HG03196 (cell line): ENCODE results near the gene GJA5.

Experiments used
- ATAC-seq: cut with Tn5 transposase; IDR thresholded peaks from one replicate; pipeline ENCODE4 v1.9.1; 2021; ENCODE audit not compliant: unreplicated experiment

The GJA5 gene

DNA sequence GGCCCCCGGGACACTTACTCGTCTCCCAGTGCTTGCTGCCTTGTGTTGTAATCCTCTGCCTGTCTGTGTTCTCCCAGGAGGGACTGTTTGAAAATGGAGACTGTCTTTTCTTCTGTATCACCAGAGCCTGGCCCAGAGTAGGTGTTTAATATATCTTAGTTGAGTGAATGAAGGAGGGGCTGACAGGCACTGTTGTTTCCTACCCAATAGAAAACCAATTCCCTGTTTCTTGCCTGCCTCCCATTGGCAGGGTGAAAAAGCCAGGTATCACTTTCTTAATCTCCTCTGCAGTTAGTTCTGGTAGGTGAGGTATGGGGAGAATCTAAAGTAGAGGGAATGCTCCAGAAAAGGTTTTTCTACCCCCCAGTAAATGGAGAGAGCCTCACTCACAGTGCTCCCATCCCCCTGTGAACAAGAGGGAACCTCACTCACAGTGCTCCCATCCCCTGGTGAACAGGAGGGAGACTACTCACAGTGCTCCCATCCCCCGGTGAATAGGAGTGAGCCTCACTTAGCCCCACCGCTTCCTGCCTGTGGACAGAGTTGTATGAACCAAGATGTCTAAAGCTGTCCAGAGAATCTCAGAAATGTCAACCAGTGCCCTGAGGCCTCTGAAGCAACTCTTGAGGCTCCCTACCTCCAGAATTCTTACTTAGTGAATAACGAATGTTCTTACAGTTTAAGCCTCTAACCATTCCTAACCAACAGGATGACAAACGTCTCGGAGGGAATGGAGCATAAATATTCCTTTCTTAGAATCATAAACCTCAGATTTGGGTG lies at the start of gene GJA5:
GJA5 (minus strand) TSS at position 122 of the 780 bp plus-strand sequence. CDS start 1,364 bp downstream, outside the sequence.
- no peak for ATAC-seq

DNA sequence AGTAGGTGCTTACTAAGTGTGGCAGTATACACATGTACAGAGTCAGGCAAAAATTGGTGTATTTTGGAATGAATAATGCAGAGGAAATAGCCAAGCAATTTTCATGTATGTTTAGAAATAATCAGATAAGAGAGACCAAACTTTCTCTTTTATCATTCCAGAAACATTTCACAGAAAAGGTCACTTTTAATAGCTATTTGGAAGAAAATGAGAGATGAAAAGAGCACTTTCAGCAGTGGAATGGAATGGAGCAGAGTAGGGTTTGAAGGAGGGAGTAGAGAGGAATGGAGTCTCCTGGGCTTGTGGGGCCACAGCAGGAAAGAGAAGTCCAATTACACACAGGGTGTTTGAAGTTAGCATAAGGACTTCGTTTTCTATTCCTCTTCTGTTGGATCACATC lies 48.8 kb upstream of the GJA5 start:
- no peak for ATAC-seq

DNA sequence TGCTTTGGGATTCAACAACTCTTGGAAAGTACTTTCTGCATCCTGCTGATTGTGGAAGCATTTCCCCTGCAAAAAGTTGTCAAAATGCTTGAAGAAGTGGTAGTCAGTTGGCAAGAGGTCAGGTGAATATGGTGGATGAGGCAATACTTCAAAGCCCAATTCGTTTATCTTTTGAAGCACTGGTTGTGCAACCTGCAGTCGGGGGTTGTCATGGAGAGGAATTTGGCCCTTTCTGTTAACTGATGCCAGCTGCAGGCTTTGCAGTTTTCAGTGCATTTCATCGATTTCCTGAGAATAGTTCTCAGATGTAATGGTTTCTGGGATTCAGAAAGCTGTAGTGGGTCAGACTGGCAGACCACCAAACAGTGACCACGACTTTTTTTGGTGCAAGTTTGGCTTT lies 47.6 kb upstream of the GJA5 start:
- no peak for ATAC-seq

DNA sequence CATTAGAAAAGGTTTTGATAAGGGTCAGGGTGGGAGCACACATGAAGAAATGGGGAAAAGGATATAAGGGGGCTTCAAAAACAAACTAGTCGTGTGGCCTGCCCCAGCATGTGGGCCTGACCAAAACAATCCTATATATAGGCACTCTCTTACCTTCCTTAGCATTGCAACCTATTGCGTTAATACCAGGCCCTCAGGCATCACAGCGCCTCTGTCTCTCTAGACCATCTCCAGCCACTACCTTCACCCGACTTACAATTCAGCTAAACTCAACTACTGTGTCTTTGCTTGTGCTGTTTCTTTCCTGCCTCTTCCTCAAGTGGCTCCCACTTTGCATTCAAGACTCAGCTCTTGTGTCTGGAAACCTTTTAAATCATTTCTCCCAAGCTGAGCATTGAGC lies 47.0 kb upstream of the GJA5 start:
- ATAC-seq: no peak

DNA sequence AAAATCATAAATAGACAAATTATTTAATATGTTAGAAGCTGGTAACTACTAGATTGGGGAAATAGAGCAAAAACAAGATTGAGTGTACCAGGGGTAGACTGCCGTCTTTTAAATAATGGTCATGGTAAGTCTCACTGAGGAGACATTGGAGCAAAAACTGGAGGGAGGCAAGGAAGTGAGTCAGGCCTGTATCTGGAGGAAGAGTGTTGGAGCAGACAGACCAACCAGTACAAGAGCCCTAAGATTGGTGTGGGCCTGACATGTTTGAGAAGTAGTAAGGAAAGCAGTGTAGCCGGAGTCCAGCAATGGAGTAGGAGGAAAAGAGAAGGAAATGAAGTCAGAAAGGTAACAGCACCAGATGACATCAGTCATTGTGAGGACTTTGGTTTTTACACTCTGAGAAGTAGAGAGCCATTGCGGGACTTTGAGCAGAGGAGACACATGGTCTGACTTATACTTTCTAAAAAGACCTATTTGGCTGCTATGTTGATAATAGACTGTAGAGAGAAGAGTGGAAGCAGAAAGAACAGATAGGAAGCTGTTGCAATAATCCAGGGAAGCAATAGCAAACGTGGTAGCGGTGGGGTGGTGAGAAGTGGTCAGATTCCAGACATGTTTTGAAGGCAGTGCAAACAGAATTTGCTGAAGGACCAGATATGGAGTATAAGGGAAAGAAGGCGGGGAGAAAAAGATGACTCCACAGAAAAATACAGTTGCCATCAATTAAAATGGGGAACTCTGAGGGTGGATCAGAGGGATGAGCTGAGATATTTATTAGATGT lies 44.7 kb upstream of the GJA5 start:
- ATAC-seq: no peak

DNA sequence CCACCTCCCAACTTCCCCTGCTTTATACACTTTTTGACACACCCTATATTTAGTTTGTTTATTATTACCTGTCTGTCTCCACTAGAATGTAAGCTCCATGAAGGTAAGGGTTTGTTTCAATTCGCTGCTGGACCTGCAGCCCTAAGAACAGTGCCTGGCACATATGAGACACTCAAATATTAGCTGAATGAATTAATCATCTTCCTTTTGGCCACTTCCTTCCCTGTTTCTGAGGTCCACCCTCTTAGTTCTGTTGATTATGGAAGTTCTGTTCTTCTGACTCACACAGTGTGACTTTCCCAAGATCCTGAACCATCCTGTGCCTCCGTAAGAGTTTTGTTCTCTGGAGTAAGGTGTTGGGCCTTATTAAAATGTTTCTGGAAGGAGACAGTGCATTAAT lies 40.4 kb upstream of the GJA5 start:
- ATAC-seq: no peak

DNA sequence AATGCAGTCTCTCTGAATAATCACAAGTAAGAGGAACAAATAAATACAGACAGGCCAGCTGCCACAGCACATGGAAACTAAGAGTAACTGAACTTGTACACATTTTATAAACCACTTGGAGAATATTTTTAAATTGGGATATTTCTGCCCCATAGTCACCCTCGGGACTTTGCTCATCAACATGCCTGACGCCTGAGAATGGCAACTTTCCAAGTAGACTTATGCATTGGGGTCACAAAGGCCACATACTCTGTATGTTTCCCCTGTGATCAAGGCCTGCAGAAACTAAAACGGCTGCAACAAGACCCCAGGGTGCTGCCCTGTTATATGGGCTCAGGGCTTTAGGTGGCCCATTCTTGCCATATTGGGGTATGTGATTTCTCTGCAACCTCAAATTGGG lies 38.3 kb upstream of the GJA5 start:
- ATAC-seq: no peak

DNA sequence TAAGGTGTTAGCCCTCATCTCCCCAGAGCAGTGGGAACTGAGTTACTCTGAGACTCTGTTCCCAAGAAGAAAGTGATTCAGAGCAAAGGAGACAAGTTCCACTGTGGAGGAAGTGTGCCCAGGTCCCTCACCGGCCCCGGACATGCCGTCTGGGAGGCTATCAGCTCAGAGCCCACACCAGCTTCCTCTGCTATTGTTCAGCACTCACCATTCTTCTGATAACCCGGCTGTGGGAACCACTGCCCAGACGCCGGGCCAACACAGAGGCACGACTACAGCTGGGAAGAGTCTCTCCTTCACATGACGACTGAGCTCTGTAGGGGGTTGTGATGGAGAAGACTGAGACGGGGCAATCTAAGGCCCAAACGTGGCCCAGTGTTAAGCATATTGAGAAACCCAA lies 34.2 kb upstream of the GJA5 start:
- no peak for ATAC-seq

DNA sequence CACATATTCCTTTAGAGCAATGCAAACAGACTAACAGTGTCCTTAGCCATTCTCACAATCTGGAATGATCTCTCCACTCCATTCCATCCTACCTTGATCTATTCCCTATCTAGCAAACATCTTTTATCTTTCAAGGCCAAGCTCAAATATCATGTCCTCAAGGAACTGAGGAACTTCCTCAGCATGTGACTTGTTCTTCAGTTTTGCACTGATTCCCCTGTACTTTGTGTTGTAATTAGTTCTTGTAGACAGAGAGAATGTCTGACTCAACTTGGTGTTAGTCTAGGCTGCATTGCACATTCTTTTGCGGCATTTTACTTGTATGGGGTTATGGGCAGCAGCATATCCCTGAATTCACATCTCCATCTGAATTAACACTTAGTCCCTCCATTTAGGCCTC lies 31.5 kb upstream of the GJA5 start:
- no peak for ATAC-seq

DNA sequence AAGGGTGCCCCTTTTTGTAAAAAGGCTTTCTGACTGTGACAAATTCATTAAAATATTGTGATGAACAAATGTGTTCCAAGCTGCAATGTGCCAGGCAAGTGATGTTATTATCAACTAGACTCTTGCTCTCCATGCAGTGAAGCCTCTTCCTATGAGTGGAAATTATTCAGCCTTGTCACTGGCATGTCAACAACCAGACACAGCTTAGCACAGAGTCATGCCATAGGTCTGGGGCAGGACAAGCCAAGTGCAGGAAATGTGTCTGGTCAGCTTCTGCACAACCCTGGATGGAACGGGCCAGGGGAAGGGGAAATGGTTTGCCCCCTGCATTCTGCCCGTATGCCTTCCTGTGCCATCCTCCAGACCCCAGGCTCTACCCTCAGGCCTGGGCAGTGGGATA lies 27.4 kb upstream of the GJA5 start:
- ATAC-seq: no peak

DNA sequence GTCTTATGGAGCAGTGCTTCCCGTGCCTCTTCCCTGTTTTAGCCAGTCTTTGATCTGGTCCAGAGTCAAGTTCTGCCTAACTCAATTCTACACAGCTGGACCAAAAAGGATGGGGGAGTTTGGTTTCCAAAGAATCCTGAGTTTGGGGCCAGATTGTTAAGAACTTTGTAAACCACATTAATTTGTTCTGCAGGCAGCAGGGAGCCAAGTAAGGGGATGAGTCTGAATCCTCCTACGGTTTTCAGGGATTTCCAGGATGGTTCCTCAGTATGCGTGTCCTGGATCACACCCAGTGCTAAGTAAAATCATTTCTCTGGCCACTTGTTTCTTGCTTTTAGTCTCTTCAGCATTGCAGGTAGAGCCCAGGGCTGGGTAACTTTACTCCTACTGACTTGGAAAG lies 26.1 kb upstream of the GJA5 start:
- ATAC-seq: no peak

DNA sequence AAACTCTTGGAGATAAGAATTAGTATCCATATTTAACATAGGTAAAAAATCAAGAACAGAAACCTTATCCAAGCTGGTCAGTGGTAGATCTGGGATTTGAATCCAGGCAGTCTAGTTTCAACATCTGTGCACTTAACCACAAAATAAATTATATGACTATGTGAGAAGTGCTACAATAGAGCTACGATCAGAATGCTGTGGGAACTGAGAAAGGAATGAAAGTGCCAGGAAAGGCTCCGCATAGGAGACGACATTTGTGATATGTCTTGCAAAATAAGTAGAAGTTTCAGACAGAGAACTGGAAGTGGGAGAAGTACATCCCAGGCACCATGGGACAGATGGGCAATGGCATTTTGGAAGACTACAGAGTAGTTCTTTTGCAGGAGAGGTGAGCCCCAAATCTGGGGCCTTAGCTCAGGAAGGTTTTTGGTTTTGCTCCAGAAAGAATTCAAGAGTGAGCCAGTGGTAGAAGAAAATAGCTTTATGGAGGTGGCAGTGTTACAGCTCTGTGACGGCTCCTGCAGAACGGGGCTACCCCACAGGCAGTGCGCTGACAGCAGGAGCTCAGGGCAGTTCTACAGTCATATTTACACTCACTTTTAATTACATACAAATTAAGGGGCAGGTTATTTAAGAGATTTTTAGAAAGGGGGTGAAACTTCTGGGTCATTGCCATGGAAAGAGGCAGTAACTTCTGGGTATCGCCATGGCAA lies 25.5 kb upstream of the GJA5 start:
- ATAC-seq: no peak

DNA sequence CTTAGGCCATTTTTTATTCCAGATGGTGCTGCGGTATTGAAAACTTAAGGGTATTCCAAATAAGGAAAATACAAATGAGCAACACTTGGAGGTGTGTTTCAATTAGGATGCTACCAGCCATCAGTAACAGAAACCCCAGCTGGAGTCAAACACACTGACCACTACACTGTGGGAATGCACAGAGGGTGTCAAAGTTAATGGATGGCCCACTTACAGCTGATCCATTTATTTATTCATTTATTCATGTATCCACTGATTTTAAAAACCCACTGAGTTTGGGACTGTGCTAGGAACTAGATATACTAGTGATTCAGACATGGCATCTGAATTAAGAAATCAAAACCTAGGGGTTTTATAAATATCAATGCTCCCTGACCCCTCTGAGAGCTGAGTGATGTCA lies 24.5 kb upstream of the GJA5 start:
- ATAC-seq: no peak

DNA sequence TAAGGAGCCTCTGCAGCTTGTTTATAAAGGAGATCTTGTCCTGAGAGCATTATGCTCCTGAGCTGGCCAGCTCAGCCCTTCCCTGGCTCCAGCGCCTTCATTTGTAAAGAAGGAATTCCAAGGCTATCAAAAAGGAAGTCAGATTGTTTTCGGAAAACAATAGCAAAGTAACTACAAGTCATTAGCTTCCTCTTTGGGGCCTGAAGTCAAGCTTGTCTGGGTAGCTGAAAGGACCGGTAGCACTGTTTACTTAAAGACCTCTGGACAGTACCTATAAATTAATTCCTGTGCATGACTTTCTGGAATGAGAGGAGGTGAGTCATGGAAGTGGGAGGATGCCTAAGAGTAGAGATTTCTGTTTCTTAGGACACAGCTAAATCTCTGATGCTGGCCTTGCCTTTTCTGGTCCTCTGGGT lies 20.7 kb upstream of the GJA5 start:
- no peak for ATAC-seq

DNA sequence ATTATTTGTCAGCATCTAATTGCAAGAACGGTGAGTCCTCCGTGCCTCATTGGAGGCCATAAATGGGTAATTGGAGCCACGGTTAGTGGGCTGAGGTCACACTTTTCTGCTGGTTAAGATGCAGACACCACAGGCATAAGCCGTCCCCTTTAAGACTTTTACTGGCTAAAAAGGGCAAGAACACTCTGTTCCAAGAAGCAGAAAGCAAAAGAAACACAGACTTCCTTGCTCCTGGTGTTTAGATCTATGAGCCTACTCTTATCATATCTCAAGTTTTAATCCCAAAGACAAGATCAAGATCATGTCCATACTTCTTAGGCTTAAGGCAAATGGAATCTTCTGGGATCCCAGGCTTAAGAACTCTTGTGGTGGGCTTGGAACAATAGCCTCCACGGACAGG lies 17.3 kb upstream of the GJA5 start:
- ATAC-seq: no peak

DNA sequence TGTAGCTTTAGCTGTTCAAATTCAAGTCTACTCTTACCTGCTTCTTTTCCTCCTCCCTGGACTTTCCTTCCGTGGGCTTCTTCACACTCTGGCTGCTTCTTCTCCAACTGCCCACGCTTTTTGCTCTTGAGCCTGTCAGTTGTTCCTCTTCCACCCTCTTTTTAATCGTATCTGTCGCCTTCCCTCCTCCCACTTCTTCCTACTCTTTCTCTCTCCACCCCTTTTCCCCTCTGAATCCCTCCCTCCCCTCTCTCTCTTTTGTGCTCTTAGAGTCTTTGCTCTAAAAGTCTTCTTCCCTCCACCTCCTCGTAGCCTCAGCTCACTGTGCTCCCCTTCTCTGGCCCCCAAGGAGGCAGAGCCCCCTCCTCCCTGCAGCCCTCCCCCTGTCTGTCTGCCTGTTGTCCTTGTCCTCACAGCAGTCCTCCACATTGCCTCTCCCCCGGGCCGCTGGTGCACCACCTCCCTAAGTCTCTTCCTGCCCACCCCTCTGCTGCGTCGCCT lies 12.9 kb upstream of the GJA5 start:
- no peak for ATAC-seq

DNA sequence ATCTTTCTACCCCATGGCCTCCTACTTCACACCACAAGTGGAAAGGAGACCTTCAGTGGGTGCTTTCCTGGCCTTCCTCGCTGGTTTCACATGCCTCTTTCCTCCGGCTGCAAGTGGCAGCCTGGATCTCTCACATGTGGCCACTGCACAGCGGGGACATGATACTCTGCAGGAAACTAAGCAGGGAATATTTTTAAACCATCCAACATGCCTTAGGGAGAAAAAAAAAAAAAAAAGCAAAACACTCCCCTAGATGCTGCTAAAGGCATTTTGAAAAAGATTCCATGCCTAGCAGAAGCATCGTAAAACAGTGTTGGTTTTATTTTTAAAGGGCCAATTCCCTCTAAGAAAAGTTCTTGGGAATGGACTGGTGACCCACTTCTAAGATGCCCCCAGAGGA lies 12.2 kb upstream of the GJA5 start:
- no peak for ATAC-seq

DNA sequence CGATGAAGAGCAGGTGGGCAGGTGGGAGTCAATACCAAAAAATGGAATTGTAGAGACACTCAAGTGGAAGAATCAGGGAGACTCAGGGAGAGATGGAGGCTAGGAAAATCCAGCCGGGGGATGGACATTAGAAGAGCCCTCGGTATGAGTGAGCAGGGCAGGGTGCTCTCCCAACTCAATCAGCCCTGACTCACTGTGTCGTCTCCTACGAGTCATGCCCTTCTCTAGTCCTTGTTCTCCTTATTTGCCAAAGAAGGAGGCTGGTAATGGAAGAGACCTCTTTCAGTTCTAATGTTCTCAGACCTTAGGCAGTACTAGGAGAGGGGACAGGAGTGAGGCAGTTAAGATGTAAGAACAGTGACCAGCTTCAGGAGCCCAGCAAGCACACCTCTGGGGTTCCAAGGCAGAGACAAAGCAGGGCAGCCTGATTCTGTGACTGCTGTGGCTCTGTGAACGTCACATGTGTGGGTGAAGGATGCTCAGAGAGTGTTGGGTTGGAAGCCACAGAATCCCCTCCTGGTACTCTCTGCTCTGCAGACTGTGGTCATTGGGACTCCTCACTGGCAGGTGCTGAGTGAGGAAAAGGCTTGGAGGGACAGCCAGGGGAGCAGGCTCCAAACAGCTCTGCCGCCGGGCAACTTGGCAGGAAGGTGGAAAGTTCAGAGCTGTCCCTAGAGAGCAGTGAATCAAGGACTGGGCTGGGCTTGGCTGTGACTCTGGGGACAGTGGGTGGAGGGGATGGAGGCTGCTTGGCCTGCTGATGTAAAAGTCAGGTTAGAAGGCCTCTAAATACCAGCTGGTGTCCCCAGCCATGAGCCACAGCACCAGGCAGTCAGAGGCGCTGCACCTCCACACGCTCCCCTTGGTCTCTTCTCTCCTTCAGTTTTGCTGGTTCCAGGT lies 11.1 kb upstream of the GJA5 start:
- ATAC-seq: no peak

DNA sequence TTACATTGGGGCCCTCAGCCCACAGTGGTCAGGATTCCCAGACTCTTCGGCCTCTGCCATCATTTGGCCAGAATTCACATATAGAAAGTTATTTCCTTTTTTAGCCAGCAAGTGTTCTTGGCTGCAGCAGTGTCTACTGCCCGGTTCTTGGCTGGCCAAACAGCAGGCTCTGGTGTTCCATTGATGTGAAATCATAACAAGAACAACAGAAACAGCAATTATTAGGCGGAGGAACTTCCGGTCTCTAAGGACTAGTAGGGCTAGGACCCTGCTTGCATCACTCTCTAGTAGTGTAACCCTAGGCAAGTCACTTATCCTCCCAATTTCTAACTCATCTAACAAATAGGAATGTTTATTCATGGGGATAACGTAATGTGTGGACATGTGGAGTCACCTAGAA lies 8.7 kb upstream of the GJA5 start:
- no peak for ATAC-seq

DNA sequence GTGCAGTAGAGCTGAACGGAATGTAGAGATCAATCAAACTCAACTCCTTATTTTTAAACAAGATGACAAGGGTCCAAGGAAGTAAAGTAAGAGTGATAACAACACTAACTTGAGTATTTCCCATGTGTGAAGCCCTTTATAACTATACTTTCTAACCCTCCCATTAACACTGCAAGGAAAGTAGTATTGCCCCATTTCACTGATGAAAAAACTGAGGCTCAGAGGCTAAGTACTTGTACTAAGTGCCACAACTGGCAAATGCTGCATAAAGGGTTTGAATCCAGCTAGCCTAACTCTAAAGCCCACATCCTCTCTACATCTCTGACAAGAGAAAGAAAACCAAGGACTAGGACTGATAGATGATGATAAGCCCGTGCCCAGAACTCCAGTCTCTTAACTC lies 8.2 kb upstream of the GJA5 start:
- no peak for ATAC-seq

DNA sequence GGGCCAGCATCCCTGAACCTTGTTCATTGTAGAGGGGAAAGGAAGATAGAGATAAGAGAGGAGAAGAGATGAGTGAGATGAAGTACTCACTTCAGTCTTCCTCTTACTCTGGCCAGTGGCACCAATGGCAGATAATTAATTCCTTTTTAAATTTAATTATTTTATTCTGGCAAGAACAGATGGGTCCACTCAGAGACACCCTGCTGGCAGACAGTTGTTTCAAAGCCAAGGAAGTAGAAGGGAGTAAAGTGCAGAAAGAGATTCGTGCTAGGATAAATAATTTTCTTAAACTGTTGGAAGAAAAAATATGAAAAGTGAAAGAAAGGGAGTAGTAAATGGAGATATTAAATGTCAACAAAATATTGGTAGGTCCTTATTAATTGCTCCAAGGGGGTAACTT lies 7.7 kb upstream of the GJA5 start:
- no peak for ATAC-seq
